ENCODE measurements around the gene MAGI1.
A peak's percentile ranks its signal among the peaks of the same experiment; 100 is the strongest.

Gene MAGI1

GRCh38 chr3:66038726-66039589 lies at the start of gene MAGI1:
MAGI1 (minus strand) TSS chr3:66038918; CDS start chr3:66038308, 610 bp downstream.
- peak; percentile 93 for DNase-seq (ENCODE audit: low read depth)
- TF ChIP-seq CTCF (IDR thresholded peaks at IDR 0.05; ENCODE audit: insufficient read depth, low read depth, low read length, missing control alignments), result no peak
- peak within 1 kb of the TSS; percentile 85 for H3K4me3 ChIP-seq (ENCODE audit: low read length)

GRCh38 chr3:66083784-66084213 lies 45.1 kb upstream of the MAGI1 start:
- DNase-seq (ENCODE audit: low read depth), result no peak
- TF ChIP-seq CTCF (IDR thresholded peaks at IDR 0.05; ENCODE audit: insufficient read depth, low read depth, low read length, missing control alignments), result no peak
- H3K4me3 ChIP-seq (ENCODE audit: low read length), result no peak overlapping the region

- H3K4me3 ChIP-seq (ENCODE audit: low read length), result no peak overlapping the region
- DNase-seq (ENCODE audit: low read depth), result no peak
- TF ChIP-seq CTCF (IDR thresholded peaks at IDR 0.05; ENCODE audit: insufficient read depth, low read depth, low read length, missing control alignments), result no peak
Observed at GRCh38 chr3:66083096-66083678, 44.5 kb upstream of the MAGI1 start.

GRCh38 chr3:66082679-66083078 lies 44.0 kb upstream of the MAGI1 start:
- DNase-seq (ENCODE audit: low read depth), result no peak
- TF ChIP-seq CTCF (IDR thresholded peaks at IDR 0.05; ENCODE audit: insufficient read depth, low read depth, low read length, missing control alignments), result no peak
- H3K4me3 ChIP-seq (ENCODE audit: low read length), result no peak overlapping the region

GRCh38 chr3:66080167-66080566 lies 41.4 kb upstream of the MAGI1 start:
- no peak for TF ChIP-seq CTCF (IDR thresholded peaks at IDR 0.05; ENCODE audit: insufficient read depth, low read depth, low read length, missing control alignments)
- DNase-seq (ENCODE audit: low read depth), result no peak
- H3K4me3 ChIP-seq (ENCODE audit: low read length), result no peak overlapping the region

- DNase-seq (ENCODE audit: low read depth), result no peak
- H3K4me3 ChIP-seq (ENCODE audit: low read length), result no peak overlapping the region
- TF ChIP-seq CTCF (IDR thresholded peaks at IDR 0.05; ENCODE audit: insufficient read depth, low read depth, low read length, missing control alignments), result no peak
Observed at GRCh38 chr3:66077973-66078372, 39.3 kb upstream of the MAGI1 start.

Measured in epithelial cell of esophagus (primary cell).